ENCODE measurements around the gene CDK14.

Gene CDK14

GRCh38 chr7:90701021-90701420 lies 104.9 kb downstream of the CDK14 start:
- no peak overlapping the region; the same call in 1 of the 2 replicates for H3K4me3 ChIP-seq (ENCODE audit: low read length)
- no peak for TF ChIP-seq ZNF274 (IDR thresholded peaks at IDR 0.05; ENCODE audit: low read depth, low read length)

DNA sequence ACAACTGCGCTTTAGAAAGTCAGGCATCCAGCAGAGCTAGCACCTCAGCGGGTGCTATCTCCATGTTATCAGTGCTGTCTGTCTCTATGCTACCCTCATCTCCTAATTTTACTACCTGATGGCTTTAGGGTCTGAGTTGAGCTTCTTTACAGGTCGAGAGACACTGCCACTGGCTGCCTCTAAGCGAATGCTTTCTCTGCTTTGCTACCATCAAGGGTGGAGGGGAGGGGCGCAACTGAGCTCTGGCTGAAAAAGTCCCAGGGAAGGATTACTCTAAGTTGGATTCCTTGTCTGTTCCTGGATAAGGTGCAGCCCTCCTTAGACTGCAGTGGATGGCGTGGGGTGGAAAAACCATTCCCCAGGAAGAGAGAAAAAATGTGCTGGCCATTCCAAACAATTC lies 105.7 kb downstream of the CDK14 start:
- TF ChIP-seq ZNF274 (IDR thresholded peaks at IDR 0.05; ENCODE audit: low read depth, low read length): no peak
- H3K4me3 ChIP-seq (ENCODE audit: low read length): no peak overlapping the region

- H3K4me3 ChIP-seq (ENCODE audit: low read length): no peak overlapping the region
- no peak for TF ChIP-seq ZNF274 (IDR thresholded peaks at IDR 0.05; ENCODE audit: low read depth, low read length)
Observed at GRCh38 chr7:90705391-90706071, 109.4 kb downstream of the CDK14 start.

DNA sequence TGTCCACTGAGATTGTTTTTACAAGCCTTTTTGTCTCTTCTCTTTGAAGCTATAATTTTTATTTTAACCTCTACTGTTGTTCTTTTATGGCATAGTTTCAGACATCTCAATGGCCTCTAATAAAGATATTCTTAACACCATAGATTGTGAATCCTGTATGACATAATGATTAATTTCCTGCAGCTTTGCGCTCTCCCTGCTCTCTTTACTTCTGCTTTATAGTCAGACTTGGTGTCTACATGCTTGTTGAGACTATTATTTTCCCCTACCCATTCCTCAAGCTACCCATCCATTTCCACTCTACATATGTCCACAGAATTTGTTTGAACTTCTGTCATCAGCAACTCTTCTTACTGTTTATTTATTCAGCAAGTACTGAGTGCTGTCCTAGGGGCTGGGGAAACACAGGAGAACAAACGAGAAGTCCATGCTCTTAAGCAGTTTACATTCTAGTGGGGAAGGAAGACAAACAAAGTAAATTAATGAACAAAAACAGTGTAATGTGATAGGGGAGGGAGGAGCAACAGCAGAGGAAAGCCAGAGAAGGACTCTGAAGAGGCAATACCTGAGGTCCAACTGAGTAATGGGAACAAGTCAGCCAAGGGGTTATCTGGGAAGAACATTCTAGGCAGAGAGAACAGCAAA lies 110.1 kb downstream of the CDK14 start:
- no peak overlapping the region for H3K4me3 ChIP-seq (ENCODE audit: low read length)
- TF ChIP-seq ZNF274 (IDR thresholded peaks at IDR 0.05; ENCODE audit: low read depth, low read length): no peak

DNA sequence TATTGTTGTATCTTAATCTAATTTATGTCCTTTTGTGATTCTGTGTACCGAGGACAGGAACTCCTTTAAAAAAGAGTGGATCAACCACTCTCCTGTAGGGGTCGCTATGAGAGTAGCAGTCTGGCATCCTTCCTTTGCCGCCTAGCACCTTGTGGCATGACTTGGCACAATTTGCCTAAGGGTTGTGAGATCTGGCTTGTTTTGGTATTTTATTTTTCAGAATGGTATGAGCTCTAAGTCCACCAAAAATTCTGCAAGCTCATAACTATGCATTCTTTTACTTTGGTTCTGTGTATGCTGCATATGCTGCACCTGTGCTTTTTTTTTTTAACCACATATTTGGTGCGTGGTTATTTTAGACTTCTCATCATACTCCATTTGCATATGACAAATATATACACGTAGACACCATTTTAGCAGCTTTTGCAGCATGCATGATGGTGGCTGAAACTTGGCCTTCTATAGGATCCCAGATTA lies 112.8 kb downstream of the CDK14 start:
- H3K4me3 ChIP-seq (ENCODE audit: low read length): peak overlapping the region; percentile 82
- no peak for TF ChIP-seq ZNF274 (IDR thresholded peaks at IDR 0.05; ENCODE audit: low read depth, low read length)

- peak overlapping the region; percentile 82 for H3K4me3 ChIP-seq (ENCODE audit: low read length)
- TF ChIP-seq ZNF274 (IDR thresholded peaks at IDR 0.05; ENCODE audit: low read depth, low read length): no peak
Observed at GRCh38 chr7:90709501-90710465, 113.7 kb downstream of the CDK14 start.

DNA sequence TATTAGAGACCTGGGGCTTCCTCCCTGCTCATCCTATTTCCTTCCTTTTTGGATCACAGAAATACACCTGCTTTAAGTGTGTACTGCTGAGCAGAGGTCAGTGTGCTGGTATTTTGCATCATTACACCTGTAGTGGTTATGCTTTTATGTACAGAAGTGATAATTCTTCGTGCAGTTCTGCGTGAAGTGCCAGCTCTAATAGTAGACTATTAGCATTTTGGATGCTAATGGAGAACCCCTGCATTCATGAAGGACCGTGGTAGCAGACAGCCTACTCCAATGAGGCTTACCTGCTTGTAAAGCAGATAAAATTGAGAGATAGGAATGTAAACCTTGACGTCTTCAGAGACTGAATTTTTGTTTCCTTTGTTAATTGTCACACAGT lies 114.3 kb downstream of the CDK14 start:
- H3K4me3 ChIP-seq (ENCODE audit: low read length): peak overlapping the region; percentile 82
- TF ChIP-seq ZNF274 (IDR thresholded peaks at IDR 0.05; ENCODE audit: low read depth, low read length): no peak

DNA sequence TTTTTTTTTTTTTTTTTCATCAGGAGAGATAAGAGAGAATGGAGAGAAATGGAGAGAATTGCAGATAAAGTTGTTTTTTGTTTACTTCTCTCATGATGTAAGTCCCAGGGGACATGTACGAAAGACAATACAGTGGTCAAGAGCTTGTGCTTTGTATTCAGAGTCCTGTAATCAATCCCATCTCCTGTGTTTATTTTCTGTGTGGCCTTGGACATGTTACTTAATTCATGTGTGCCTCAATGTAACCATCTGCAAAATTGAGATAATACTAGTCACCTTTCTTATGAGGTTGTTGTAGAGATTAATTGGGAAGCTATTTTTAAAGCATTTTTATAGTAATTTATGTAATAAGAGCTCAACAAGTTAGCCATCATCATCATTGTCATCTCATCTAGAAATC lies 117.5 kb downstream of the CDK14 start:
- no peak overlapping the region; the same call in 1 of the 2 replicates for H3K4me3 ChIP-seq (ENCODE audit: low read length)
- TF ChIP-seq ZNF274 (IDR thresholded peaks at IDR 0.05; ENCODE audit: low read depth, low read length): no peak

- no peak overlapping the region; the same call in 1 of the 2 replicates for H3K4me3 ChIP-seq (ENCODE audit: low read length)
- no peak for TF ChIP-seq ZNF274 (IDR thresholded peaks at IDR 0.05; ENCODE audit: low read depth, low read length)
Observed at GRCh38 chr7:90715067-90715466, 118.9 kb downstream of the CDK14 start.

- H3K4me3 ChIP-seq (ENCODE audit: low read length): no peak overlapping the region
- no peak for TF ChIP-seq ZNF274 (IDR thresholded peaks at IDR 0.05; ENCODE audit: low read depth, low read length)
Observed at GRCh38 chr7:90717296-90718060, 121.4 kb downstream of the CDK14 start.

DNA sequence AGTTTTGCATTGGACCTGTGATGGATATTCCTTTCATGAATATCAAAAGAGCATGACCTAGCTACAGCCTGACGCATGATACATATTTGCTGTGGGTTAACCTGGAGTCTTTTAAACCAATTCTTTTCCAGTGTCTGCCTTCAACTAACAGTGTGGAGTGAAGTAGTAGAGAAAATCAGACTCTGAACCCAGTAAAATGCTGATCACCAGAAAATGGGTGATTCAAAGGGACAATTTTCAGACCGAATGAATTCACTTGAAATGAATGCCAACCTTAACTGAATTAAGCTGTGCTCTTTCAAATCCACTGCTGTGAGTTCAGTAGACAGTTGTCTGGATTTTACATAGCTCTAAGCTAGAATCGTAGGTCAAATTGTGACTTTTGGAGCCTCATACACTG lies 123.0 kb downstream of the CDK14 start:
- no peak overlapping the region for H3K4me3 ChIP-seq (ENCODE audit: low read length)
- TF ChIP-seq ZNF274 (IDR thresholded peaks at IDR 0.05; ENCODE audit: low read depth, low read length): no peak

GRCh38 chr7:90720984-90721760 lies 125.1 kb downstream of the CDK14 start:
- H3K4me3 ChIP-seq (ENCODE audit: low read length): no peak overlapping the region
- TF ChIP-seq ZNF274 (IDR thresholded peaks at IDR 0.05; ENCODE audit: low read depth, low read length): no peak

DNA sequence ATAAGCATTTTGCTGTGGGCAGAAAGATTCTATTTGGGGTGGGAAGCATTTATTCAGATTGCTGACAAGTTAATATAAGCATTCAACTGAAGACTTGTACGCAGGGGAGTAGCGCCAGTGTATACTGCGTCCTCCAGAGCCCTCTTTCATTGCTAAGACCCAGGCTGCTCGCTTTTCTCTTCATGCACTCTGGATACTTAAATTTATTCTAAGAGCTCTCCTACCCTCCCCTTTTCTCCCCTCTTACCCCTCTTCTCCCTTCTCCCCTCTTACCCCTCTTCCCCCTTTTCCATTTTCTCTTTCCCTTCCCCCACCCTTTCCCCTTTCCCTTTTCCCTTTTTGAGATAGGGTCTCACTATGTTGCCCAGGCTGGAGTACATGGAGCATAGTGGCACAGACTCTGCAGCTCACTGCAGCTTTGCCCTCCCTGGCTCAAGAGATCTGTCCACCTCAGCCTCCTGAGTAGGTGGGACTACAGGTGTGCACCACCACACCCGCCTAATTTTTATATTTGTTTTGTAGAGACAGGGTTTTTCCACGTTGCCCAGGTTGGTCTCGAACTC lies 125.8 kb downstream of the CDK14 start:
- no peak overlapping the region for H3K4me3 ChIP-seq (ENCODE audit: low read length)
- TF ChIP-seq ZNF274 (IDR thresholded peaks at IDR 0.05; ENCODE audit: low read depth, low read length): no peak
